Fibroblast of lung (primary cell): ENCODE results near the gene MACROD1.

ENCODE experiments used
- EZH2 ChIP-seq: IDR thresholded peaks from 2 replicates; pipeline ENCODE4 v1.5.1; 2012; ENCODE audit warnings: low read length, control low read depth, mild to moderate bottlenecking; ENCODE audit errors: missing control alignments
- TF ChIP-seq, protein P1 (sequence below), 2 donors: IDR thresholded peaks in 1 of 2; conservative IDR thresholded peaks in 1 of 2; 1 replicate in 1 of 2; 2 replicates in 1 of 2; pipeline ENCODE4 v1.5.1; 2011 to 2012; ENCODE audit warnings: low read length in 2 of 2, control low read depth in 1 of 2, inconsistent platforms in 1 of 2, low read depth in 1 of 2, mild to moderate bottlenecking in 1 of 2

DNA sequence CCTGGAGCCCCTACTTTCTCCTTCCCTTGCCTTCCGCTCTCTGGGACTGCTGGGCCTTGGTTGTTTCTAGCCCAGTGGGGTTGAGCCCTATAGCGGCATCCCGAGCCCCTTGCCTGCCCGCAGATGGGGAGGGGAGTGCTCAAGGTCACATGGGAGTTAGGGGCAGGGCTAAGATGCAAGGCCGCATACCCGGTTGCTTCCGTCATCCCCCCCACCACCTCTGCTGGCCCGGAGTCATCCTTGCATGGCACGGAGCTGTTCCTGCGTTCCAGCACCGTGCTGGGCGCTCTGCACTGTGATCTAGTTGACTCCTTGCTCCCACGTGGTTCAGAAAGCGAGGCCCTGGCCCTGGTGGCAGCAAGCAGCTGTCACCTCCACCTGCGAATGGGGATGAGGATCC is 112.2 kb downstream of the MACROD1 start:
- TF ChIP-seq, protein P1, sequence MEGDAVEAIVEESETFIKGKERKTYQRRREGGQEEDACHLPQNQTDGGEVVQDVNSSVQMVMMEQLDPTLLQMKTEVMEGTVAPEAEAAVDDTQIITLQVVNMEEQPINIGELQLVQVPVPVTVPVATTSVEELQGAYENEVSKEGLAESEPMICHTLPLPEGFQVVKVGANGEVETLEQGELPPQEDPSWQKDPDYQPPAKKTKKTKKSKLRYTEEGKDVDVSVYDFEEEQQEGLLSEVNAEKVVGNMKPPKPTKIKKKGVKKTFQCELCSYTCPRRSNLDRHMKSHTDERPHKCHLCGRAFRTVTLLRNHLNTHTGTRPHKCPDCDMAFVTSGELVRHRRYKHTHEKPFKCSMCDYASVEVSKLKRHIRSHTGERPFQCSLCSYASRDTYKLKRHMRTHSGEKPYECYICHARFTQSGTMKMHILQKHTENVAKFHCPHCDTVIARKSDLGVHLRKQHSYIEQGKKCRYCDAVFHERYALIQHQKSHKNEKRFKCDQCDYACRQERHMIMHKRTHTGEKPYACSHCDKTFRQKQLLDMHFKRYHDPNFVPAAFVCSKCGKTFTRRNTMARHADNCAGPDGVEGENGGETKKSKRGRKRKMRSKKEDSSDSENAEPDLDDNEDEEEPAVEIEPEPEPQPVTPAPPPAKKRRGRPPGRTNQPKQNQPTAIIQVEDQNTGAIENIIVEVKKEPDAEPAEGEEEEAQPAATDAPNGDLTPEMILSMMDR (conservative IDR thresholded peaks at IDR 0.05 in 1 of 2, IDR thresholded peaks at IDR 0.05 in 1 of 2; ENCODE audit: low read depth in 1 of 2, low read length in 2 of 2): no peak
- no peak for TF ChIP-seq EZH2
